Measurements from ENCODE around the gene LOXL1.

LOXL1 gene

GRCh38 chr15:73991726-73992593 is 65.7 kb downstream of the LOXL1 start, which contains the start of gene STOML1:
STOML1 (minus strand) TSS chr15:73992295; CDS start chr15:73992223, 72 bp downstream.
- DNase-seq (ENCODE audit: low read depth in 1 of 2, low spot score in 1 of 2) = peak; percentile 90 to 94

GRCh38 chr15:73992594-73992898 is 66.3 kb downstream of the LOXL1 start:
- no peak for DNase-seq (ENCODE audit: low read depth in 1 of 2, low spot score in 1 of 2)

- no peak for DNase-seq (ENCODE audit: low read depth in 1 of 2, low spot score in 1 of 2)
These were observed 67.1 kb downstream of the LOXL1 start for GRCh38 chr15:73993211-73993994.

GRCh38 chr15:73994413-73994883 is 68.2 kb downstream of the LOXL1 start, which contains the start of gene PML:
PML (plus strand) TSS chr15:73994716; CDS start chr15:73994813, 97 bp downstream.
- peak; percentile 74 to 85 for DNase-seq (ENCODE audit: low read depth in 1 of 2, low spot score in 1 of 2)

- DNase-seq (ENCODE audit: low read depth in 1 of 2, low spot score in 1 of 2) = no peak
These were observed 68.8 kb downstream of the LOXL1 start for GRCh38 chr15:73994912-73995622.

GRCh38 chr15:73996267-73996666 is 70.0 kb downstream of the LOXL1 start:
- DNase-seq (ENCODE audit: low read depth in 1 of 2, low spot score in 1 of 2) = no peak

GRCh38 chr15:73996939-73997338 is 70.7 kb downstream of the LOXL1 start:
- no peak for DNase-seq (ENCODE audit: low read depth in 1 of 2, low spot score in 1 of 2)

GRCh38 chr15:73997986-73998385 is 71.7 kb downstream of the LOXL1 start:
- no peak for DNase-seq (ENCODE audit: low read depth in 1 of 2, low spot score in 1 of 2)
